Endothelial cell (in vitro differentiated cells): ENCODE data around the gene DPM2. TPM values are rescaled to one million over a fixed set of nuclear protein-coding genes. Genes with fewer than 3 reads are reported as not detected.

Source experiments
- DNase-seq: peaks from one replicate; pipeline ENCODE4 v3.0.0; 2021; ENCODE audit warnings: low spot score
- H3K27ac Mint-ChIP-seq: one replicate; pipeline ENCODE4 v1.8.0; 2021; ENCODE audit warnings: mixed read lengths, inconsistent platforms; ENCODE audit not compliant: unreplicated experiment
- H3K27me3 Mint-ChIP-seq: one replicate; pipeline ENCODE4 v1.8.0; 2021; ENCODE audit warnings: mild to moderate bottlenecking, moderate library complexity, mixed read lengths, inconsistent platforms; ENCODE audit not compliant: unreplicated experiment
- H3K36me3 Mint-ChIP-seq: one replicate; pipeline ENCODE4 v1.8.0; 2021; ENCODE audit warnings: mild to moderate bottlenecking, low read depth, mixed read lengths, inconsistent platforms; ENCODE audit not compliant: unreplicated experiment
- H3K4me1 Mint-ChIP-seq: one replicate; pipeline ENCODE4 v1.8.0; 2021; ENCODE audit warnings: mild to moderate bottlenecking, mixed read lengths, inconsistent platforms; ENCODE audit not compliant: unreplicated experiment
- H3K4me3 Mint-ChIP-seq: one replicate; pipeline ENCODE4 v1.8.0; 2021; ENCODE audit warnings: mild to moderate bottlenecking, mixed read lengths, inconsistent platforms; ENCODE audit not compliant: unreplicated experiment
- H3K9me3 Mint-ChIP-seq: one replicate; pipeline ENCODE4 v1.8.0; 2021; ENCODE audit warnings: mixed read lengths, inconsistent platforms; ENCODE audit not compliant: unreplicated experiment
- CTCF ChIP-seq: fragments of 200-600 bp; sonication (generic); IDR thresholded peaks from one replicate; pipeline ENCODE4 v1.5.0; 2021; ENCODE audit warnings: antibody characterized with exemption; ENCODE audit not compliant: unreplicated experiment
- total RNA-seq: library from RNA; stranded (reverse); fragmentation: NEBNext Ultra II Directional; extraction: Animal tissue kit (Norgen Biotek cat#: 25700); gene quantifications from one replicate; pipeline ENCODE4 v1.2.1, GENCODE V29; 2021; ENCODE audit not compliant: unreplicated experiment

The DPM2 gene
- total RNA-seq, 1 donor from 2014 or later = 31.5 TPM

- peaks cover 11% of the 10 kb centered on the region for H3K4me1 Mint-ChIP-seq
- no peak for DNase-seq
- no peaks in the 10 kb centered on the region for H3K9me3 Mint-ChIP-seq
- H3K27me3 Mint-ChIP-seq = peaks cover 14% of the 10 kb centered on the region
- H3K27ac Mint-ChIP-seq = no peak overlapping the region
- H3K4me3 Mint-ChIP-seq = no peak overlapping the region
- no peak for TF ChIP-seq CTCF
- H3K36me3 Mint-ChIP-seq = peaks cover 3% of the 10 kb centered on the region
These were observed 10.3 kb downstream of the DPM2 start for GRCh38 chr9:127927201-127927987.

- DNase-seq = no peak
These were observed 10.8 kb downstream of the DPM2 start for GRCh38 chr9:127926906-127927200.

GRCh38 chr9:127925959-127926905, 11.4 kb downstream of the DPM2 start:
- no peaks in the 10 kb centered on the region for H3K9me3 Mint-ChIP-seq
- no peak for DNase-seq
- H3K4me3 Mint-ChIP-seq = peak overlapping the region; percentile 26
- TF ChIP-seq CTCF = no peak
- H3K36me3 Mint-ChIP-seq = peaks cover 3% of the 10 kb centered on the region
- H3K27me3 Mint-ChIP-seq = peaks cover 14% of the 10 kb centered on the region
- H3K4me1 Mint-ChIP-seq = peaks cover 7% of the 10 kb centered on the region
- H3K27ac Mint-ChIP-seq = no peak overlapping the region

More at GRCh38 chr9:127926906-127927200, 10.8 kb downstream of the DPM2 start:
- peaks cover 14% of the 10 kb centered on the region for H3K27me3 Mint-ChIP-seq
- H3K36me3 Mint-ChIP-seq = peaks cover 3% of the 10 kb centered on the region
- H3K4me1 Mint-ChIP-seq = peaks cover 11% of the 10 kb centered on the region
- no peak overlapping the region for H3K27ac Mint-ChIP-seq
- no peak for TF ChIP-seq CTCF
- no peaks in the 10 kb centered on the region for H3K9me3 Mint-ChIP-seq
- H3K4me3 Mint-ChIP-seq = no peak overlapping the region

- no peak for TF ChIP-seq CTCF
- no peak overlapping the region for H3K4me3 Mint-ChIP-seq
These were observed 12.8 kb downstream of the DPM2 start for GRCh38 chr9:127924736-127925444.

More at GRCh38 chr9:127924736-127925444, 12.8 kb downstream of the DPM2 start:
- DNase-seq = no peak
- Mint-ChIP-seq H3K4me1 (peaks cover 7% of the 10 kb centered on the region), H3K27ac (no peak overlapping the region), H3K36me3 (peaks cover 3% of the 10 kb centered on the region), H3K9me3 (no peaks in the 10 kb centered on the region), H3K27me3 (peaks cover 14% of the 10 kb centered on the region)
